Parathyroid adenoma (tissue), 2 donors: ENCODE results near the gene EPG5.

Experiments used
- H2AFZ ChIP-seq: fragments of 300-600 bp; sonication (generic); one replicate; pipeline ENCODE4 v1.7.0; 2017; ENCODE audit warnings: antibody characterized with exemption, mild to moderate bottlenecking
- H3K27ac ChIP-seq: fragments of 300-600 bp; sonication (generic); one replicate; pipeline ENCODE4 v1.7.0; 2017
- H3K27me3 ChIP-seq: fragments of 300-600 bp; sonication (generic); one replicate; pipeline ENCODE4 v1.7.0; 2017; ENCODE audit warnings: low read length; ENCODE audit not compliant: control insufficient read depth, insufficient read depth
- H3K36me3 ChIP-seq: fragments of 300-600 bp; sonication (generic); one replicate; pipeline ENCODE4 v1.7.0; 2017; ENCODE audit warnings: low read length; ENCODE audit not compliant: control insufficient read depth, insufficient read depth
- H3K4me1 ChIP-seq: fragments of 300-600 bp; sonication (generic); one replicate; pipeline ENCODE4 v1.7.0; 2017; ENCODE audit warnings: control low read depth
- H3K4me2 ChIP-seq: fragments of 300-600 bp; sonication (generic); one replicate; pipeline ENCODE4 v1.7.0; 2017; ENCODE audit warnings: low read length
- H3K4me3 ChIP-seq: fragments of 300-600 bp; sonication (generic); one replicate; pipeline ENCODE4 v1.7.0; 2017; ENCODE audit warnings: low read depth, low read length
- H3K79me2 ChIP-seq: fragments of 300-600 bp; sonication (generic); one replicate; pipeline ENCODE4 v1.7.0; 2017; ENCODE audit warnings: control low read depth
- H3K9ac ChIP-seq: fragments of 300-600 bp; sonication (generic); one replicate; pipeline ENCODE4 v1.7.0; 2017; ENCODE audit warnings: mild to moderate bottlenecking
- H3K9me3 ChIP-seq: fragments of 300-600 bp; sonication (generic); one replicate; pipeline ENCODE4 v1.7.0; 2017; ENCODE audit warnings: low read length; ENCODE audit not compliant: control insufficient read depth
- CTCF ChIP-seq: fragments of 300-600 bp; sonication (generic); IDR thresholded peaks from one replicate; pipeline ENCODE4 v1.7.0; 2017; ENCODE audit warnings: antibody characterized with exemption, mild to moderate bottlenecking
- donor health status: primary hyperparathyroidism.

EPG5 gene

GRCh38 chr18:45957100-45957499 is 10.0 kb downstream of the EPG5 start:
- TF ChIP-seq CTCF = no peak
- Histone ChIP-seq H2AFZ (no peak overlapping the region), H3K4me2 (no peak overlapping the region), H3K4me1 (peaks cover 3% of the 10 kb centered on the region), H3K4me3 (no peak overlapping the region), H3K9ac (no peak overlapping the region), H3K27ac (no peak overlapping the region), H3K27me3 (no peaks in the 10 kb centered on the region), H3K9me3 (no peaks in the 10 kb centered on the region), H3K36me3 (no peaks in the 10 kb centered on the region), H3K79me2 (peaks cover 20% of the 10 kb centered on the region)

GRCh38 chr18:45954070-45954934 is 12.8 kb downstream of the EPG5 start:
- no peaks in the 10 kb centered on the region for H3K27me3 ChIP-seq
- H3K79me2 ChIP-seq = peaks cover 5% of the 10 kb centered on the region
- H3K4me1 ChIP-seq = peaks cover 3% of the 10 kb centered on the region
- H3K4me2 ChIP-seq = no peak overlapping the region
- no peak overlapping the region for H3K4me3 ChIP-seq
- no peaks in the 10 kb centered on the region for H3K36me3 ChIP-seq
- H3K27ac ChIP-seq = no peak overlapping the region
- H3K9ac ChIP-seq = no peak overlapping the region
- H2AFZ ChIP-seq = no peak overlapping the region
- no peak for TF ChIP-seq CTCF
- H3K9me3 ChIP-seq = no peaks in the 10 kb centered on the region

GRCh38 chr18:45951016-45951714 is 16.0 kb downstream of the EPG5 start:
- Histone ChIP-seq H2AFZ (no peak overlapping the region), H3K79me2 (peaks cover 5% of the 10 kb centered on the region), H3K36me3 (no peaks in the 10 kb centered on the region), H3K9ac (no peak overlapping the region), H3K4me1 (no peaks in the 10 kb centered on the region), H3K27me3 (no peaks in the 10 kb centered on the region), H3K4me3 (no peak overlapping the region), H3K9me3 (no peaks in the 10 kb centered on the region), H3K4me2 (no peak overlapping the region), H3K27ac (no peak overlapping the region)
- TF ChIP-seq CTCF = no peak

- Histone ChIP-seq H3K36me3 (no peaks in the 10 kb centered on the region), H3K9ac (no peak overlapping the region), H3K79me2 (no peaks in the 10 kb centered on the region)
Observed at GRCh38 chr18:45945669-45946068, 21.5 kb downstream of the EPG5 start.

More at GRCh38 chr18:45945669-45946068, 21.5 kb downstream of the EPG5 start:
- no peaks in the 10 kb centered on the region for H3K27me3 ChIP-seq
- H3K4me2 ChIP-seq = no peak overlapping the region
- H3K4me1 ChIP-seq = no peaks in the 10 kb centered on the region
- no peaks in the 10 kb centered on the region for H3K9me3 ChIP-seq
- no peak overlapping the region for H3K4me3 ChIP-seq
- H2AFZ ChIP-seq = no peak overlapping the region
- no peak for TF ChIP-seq CTCF
- no peak overlapping the region for H3K27ac ChIP-seq
